Loucy (cell line): ENCODE data around the gene DCUN1D3.

ENCODE experiments used
- EZH2phosphoT487 ChIP-seq: fragments of 200-600 bp; IDR thresholded peaks from 2 replicates; pipeline ENCODE4 v1.6.1; 2018; ENCODE audit warnings: antibody characterized with exemption, mild to moderate bottlenecking, moderate library complexity, borderline replicate concordance
- TF ChIP-seq, protein P1 (sequence below): fragments of 200-600 bp; sonication (generic); conservative IDR thresholded peaks from 2 replicates; pipeline ENCODE4 v1.5.1; 2014; ENCODE audit warnings: mild to moderate bottlenecking, antibody characterized with exemption, low read length

DNA sequence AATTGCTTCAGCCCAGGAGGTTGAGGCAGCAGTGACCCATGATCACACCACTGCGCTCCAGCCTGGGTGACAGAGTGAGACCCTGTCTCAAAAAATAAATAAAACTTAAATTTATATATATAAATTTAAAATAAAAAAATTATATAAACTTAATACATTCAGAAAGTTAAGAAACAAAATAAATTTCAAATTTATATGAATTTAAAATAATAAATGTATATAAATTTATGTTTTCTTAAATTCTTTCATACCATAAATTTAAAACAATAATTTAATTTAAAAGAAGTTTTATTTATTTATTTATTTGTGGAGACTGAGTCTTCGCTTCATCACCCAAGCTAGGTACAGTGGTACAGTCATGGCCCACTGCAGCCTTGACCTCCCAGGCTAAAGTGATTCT lies 20.6 kb upstream of the DCUN1D3 start:
- TF ChIP-seq, protein P1, sequence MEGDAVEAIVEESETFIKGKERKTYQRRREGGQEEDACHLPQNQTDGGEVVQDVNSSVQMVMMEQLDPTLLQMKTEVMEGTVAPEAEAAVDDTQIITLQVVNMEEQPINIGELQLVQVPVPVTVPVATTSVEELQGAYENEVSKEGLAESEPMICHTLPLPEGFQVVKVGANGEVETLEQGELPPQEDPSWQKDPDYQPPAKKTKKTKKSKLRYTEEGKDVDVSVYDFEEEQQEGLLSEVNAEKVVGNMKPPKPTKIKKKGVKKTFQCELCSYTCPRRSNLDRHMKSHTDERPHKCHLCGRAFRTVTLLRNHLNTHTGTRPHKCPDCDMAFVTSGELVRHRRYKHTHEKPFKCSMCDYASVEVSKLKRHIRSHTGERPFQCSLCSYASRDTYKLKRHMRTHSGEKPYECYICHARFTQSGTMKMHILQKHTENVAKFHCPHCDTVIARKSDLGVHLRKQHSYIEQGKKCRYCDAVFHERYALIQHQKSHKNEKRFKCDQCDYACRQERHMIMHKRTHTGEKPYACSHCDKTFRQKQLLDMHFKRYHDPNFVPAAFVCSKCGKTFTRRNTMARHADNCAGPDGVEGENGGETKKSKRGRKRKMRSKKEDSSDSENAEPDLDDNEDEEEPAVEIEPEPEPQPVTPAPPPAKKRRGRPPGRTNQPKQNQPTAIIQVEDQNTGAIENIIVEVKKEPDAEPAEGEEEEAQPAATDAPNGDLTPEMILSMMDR: no peak
- TF ChIP-seq EZH2phosphoT487: no peak
